Left lung (tissue), 10 donors: ENCODE measurements around the gene MLST8. TPM values are rescaled to one million over a fixed set of nuclear protein-coding genes. Genes with fewer than 3 reads are reported as not detected.
"Not testable (repeated sequence)": the region's sequence is repeated elsewhere in the genome, so short reads cannot be mapped to it uniquely, and the experiment has no call there.

Experiments
- ATAC-seq: fragments of 200-7000 bp; cut with Tn5 transposase; one replicate; pipeline ENCODE4 v1.9.1; 2020; ENCODE audit warnings: moderate library complexity
- DNase-seq, 4 donors: peaks; one replicate each; pipeline ENCODE4 v3.0.0-alpha.2; 2013 to 2020
- H3K27ac ChIP-seq, 2 donors: fragments of 200-600 bp; sonication (generic) in 1 of 2; one replicate each; pipeline versions ENCODE4 v1.5.0 to v1.8.0; 2020 to 2021
- H3K27me3 ChIP-seq, 2 donors: fragments of 200-600 bp; sonication (generic) in 1 of 2; one replicate each; pipeline versions ENCODE4 v1.5.0 to v1.8.0; 2020 to 2021
- H3K36me3 ChIP-seq, 2 donors: fragments of 200-600 bp; sonication (generic) in 1 of 2; one replicate each; pipeline versions ENCODE4 v1.5.0 to v1.8.0; 2020 to 2021
- H3K4me1 ChIP-seq, 2 donors: fragments of 200-600 bp; one replicate each; pipeline ENCODE4 v1.8.0; 2021
- H3K4me3 ChIP-seq, 2 donors: fragments of 200-600 bp; sonication (generic) in 1 of 2; one replicate each; pipeline versions ENCODE4 v1.5.0 to v1.8.0; 2020 to 2021; ENCODE audit warnings: mild to moderate bottlenecking in 1 of 2
- H3K9me3 ChIP-seq, 2 donors: fragments of 200-600 bp; sonication (generic) in 1 of 2; one replicate each; pipeline versions ENCODE4 v1.5.0 to v1.8.0; 2020 to 2021
- intact Hi-C, 2 donors: fragments of 100-400 bp; cut with DNase I; formaldehyde crosslinking; loops; one replicate each; pipeline versions ENCODE4 v1.11.2 to v1.14.2; 2022
- polyA plus RNA-seq, 6 donors: library from polyadenylated mRNA; unstranded; fragments of 120-200 nt; gene quantifications; one replicate each; pipeline ENCODE4 v1.2.1, GENCODE V29; 2013; ENCODE audit not compliant: insufficient read length in 6 of 6
- total RNA-seq, 2 donors: library from RNA; stranded (reverse); fragmentation: NEBNext Ultra II Directional; extraction: Animal tissue kit (Norgen Biotek cat#: 25700); gene quantifications; one replicate each; pipeline ENCODE4 v1.2.1, GENCODE V29; 2021
- TF ChIP-seq, protein P1 (sequence below), 2 donors: fragments of 200-600 bp; sonication (generic) in 1 of 2; IDR thresholded peaks; one replicate each; pipeline versions ENCODE4 v1.5.0 to v1.8.0; 2021; ENCODE audit warnings: antibody characterized with exemption in 2 of 2
- donor health status: DM: no; HTN: yes; CAD: no.
- donor health status: DM: no; HTN: no; CAD: no.

MLST8 gene
- total and polyA plus RNA-seq, 8 donors = 29.8 to 40.3 (median 37.0) TPM

GRCh38 chr16:2237493-2238149 lies 32.4 kb downstream of the MLST8 start:
- DNase-seq = no peak
- TF ChIP-seq, protein P1, sequence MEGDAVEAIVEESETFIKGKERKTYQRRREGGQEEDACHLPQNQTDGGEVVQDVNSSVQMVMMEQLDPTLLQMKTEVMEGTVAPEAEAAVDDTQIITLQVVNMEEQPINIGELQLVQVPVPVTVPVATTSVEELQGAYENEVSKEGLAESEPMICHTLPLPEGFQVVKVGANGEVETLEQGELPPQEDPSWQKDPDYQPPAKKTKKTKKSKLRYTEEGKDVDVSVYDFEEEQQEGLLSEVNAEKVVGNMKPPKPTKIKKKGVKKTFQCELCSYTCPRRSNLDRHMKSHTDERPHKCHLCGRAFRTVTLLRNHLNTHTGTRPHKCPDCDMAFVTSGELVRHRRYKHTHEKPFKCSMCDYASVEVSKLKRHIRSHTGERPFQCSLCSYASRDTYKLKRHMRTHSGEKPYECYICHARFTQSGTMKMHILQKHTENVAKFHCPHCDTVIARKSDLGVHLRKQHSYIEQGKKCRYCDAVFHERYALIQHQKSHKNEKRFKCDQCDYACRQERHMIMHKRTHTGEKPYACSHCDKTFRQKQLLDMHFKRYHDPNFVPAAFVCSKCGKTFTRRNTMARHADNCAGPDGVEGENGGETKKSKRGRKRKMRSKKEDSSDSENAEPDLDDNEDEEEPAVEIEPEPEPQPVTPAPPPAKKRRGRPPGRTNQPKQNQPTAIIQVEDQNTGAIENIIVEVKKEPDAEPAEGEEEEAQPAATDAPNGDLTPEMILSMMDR (IDR thresholded peaks at IDR 0.05) = no peak
- Histone ChIP-seq H3K4me3 (no peak overlapping the region), H3K9me3 (no peaks in the 10 kb centered on the region), H3K4me1 (peaks cover 15 to 28% of the 10 kb centered on the region in 2 donors), H3K36me3 (peaks cover 0 to 82% of the 10 kb centered on the region in 2 donors), H3K27me3 (peaks cover 16 to 36% of the 10 kb centered on the region in 2 donors), H3K27ac (no peak overlapping the region)
- intact Hi-C loops = no loop called here
- ATAC-seq = peak; percentile 16

GRCh38 chr16:2238150-2238837 lies 33.0 kb downstream of the MLST8 start:
- Histone ChIP-seq H3K9me3 (no peaks in the 10 kb centered on the region), H3K4me3 (no peak overlapping the region), H3K4me1 (peaks cover 15 to 32% of the 10 kb centered on the region in 2 donors), H3K27ac (no peak overlapping the region), H3K36me3 (peaks cover 0 to 82% of the 10 kb centered on the region in 2 donors), H3K27me3 (peaks cover 16 to 36% of the 10 kb centered on the region in 2 donors)
- DNase-seq (no peak), ATAC-seq (peak; percentile 8)
- intact Hi-C loops = no loop called here
- TF ChIP-seq, protein P1 (IDR thresholded peaks at IDR 0.05) = no peak

DNA sequence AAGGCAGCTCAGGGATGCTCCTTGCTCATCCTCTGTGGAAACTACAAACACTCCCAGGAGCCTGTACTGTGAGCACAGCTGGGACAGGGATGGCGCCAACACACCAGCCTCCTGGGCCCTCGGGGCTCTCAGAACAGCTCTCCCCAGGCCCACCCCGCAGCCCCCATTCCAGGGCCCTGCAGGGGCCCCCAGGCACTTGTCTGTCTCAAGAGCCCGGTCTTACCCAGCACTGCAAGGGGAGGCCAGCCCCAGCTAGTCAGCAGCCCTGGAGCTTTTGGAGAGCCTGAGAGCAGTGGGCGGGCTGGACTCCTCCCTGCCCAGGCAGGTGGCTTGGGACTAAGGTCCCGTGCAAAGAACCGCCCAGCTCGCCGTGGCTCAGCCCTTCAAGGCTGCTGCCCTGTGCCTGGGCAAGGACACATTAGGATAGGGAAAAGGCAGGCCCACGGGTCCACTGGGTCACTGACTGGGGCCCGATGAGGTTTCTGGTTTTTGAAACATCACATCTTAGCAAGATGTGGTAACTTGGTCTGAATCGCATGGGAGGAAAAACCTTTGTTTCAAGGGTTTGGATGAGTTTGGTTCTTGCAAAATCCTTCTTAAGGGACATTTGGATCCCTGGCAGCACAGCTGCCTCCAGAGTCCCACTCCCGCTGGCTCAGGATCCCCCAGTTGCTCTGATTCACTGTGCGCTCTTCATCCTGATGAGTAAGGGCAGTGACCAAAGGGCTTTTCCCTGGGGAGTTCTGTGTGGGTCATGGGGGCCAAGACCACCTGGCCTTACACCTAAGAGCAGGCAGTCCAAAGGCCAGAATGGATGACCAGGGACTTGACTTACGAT lies 33.8 kb downstream of the MLST8 start:
- peaks cover 16 to 36% of the 10 kb centered on the region in 2 donors for H3K27me3 ChIP-seq
- no peaks in the 10 kb centered on the region for H3K9me3 ChIP-seq
- no peak overlapping the region for H3K27ac ChIP-seq
- DNase-seq (no peak), ATAC-seq (peak; percentile 49)
- no peak overlapping the region for H3K4me3 ChIP-seq
- H3K4me1 ChIP-seq = peaks cover 15 to 32% of the 10 kb centered on the region in 2 donors
- peaks cover 0 to 82% of the 10 kb centered on the region in 2 donors for H3K36me3 ChIP-seq
- intact Hi-C loops = no loop called here
- TF ChIP-seq, protein P1 (IDR thresholded peaks at IDR 0.05) = no peak

- H3K4me3 ChIP-seq, intact Hi-C loops, H3K27ac ChIP-seq, DNase-seq, ATAC-seq, H3K9me3 ChIP-seq: not testable (repeated sequence)
- peaks cover 16 to 35% of the 10 kb centered on the region in 2 donors for H3K27me3 ChIP-seq
- peaks cover 0 to 82% of the 10 kb centered on the region in 2 donors for H3K36me3 ChIP-seq
- peaks cover 15 to 32% of the 10 kb centered on the region in 2 donors for H3K4me1 ChIP-seq
Observed at GRCh38 chr16:2240331-2240730, 35.1 kb downstream of the MLST8 start.

DNA sequence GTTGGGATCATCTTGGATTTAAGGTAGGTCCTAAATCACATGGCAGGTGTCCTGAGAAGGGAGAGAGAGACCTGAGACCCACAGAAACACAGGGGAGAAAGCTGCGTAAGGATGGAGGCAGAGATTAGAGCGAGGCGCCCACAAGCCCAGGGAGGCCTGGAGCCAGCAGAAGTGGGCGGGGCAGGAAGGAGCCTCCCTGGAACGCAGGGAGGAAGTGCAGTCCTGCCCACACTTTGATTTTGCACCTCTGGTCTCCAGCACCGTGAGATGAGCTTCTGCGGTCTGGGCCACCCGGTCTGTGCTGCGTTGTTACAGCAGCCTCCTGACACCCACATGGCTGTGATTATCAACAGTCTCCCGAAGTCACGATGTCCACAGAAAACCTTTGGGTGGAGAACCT lies 37.3 kb downstream of the MLST8 start:
- Histone ChIP-seq H3K4me1 (peaks cover 2 to 13% of the 10 kb centered on the region in 2 donors), H3K9me3 (no peaks in the 10 kb centered on the region), H3K36me3 (peaks cover 0 to 93% of the 10 kb centered on the region in 2 donors), H3K27ac (no peak overlapping the region), H3K4me3 (no peak overlapping the region), H3K27me3 (peaks cover 5 to 12% of the 10 kb centered on the region in 2 donors)
- TF ChIP-seq, protein P1 (IDR thresholded peaks at IDR 0.05) = no peak
- intact Hi-C loops = no loop called here
- no peak for DNase-seq
- no peak for ATAC-seq
